ENCODE measurements around the gene KRTAP10-6. TPM values are rescaled to one million over a fixed set of nuclear protein-coding genes. Genes with fewer than 3 reads are reported as not detected.

KRTAP10-6 gene
- total RNA-seq, 1 experiment from 2014 or later = not detected

DNA sequence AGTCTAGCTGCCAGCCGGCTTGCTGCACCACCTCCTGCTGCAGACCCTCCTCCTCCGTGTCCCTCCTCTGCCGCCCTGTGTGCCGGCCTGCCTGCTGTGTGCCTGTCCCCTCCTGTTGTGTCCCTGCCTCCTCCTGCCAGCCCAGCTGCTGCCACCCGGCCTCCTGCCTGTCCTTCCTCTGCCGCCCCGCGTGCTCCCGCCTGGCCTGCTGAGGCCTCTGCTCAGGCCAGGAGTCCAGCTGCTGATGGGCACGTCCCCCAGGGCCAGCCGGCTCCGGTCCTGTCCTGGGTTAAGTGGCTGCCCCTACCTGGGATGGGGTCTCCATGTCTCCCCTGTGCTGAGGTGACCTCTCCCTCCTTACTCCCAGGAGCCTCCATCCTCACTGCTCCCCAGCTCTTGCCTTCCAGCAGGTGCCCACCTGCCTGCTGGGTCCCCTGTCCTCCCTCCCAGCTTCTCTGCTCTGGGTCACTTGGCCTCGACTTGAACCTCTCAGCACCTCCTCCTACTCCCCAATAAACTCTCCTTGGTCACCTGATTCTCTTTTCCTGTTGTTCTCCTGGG lies 20.4 kb upstream of the KRTAP10-6 start:
- ChIA-PET RAD21 (ENCODE audit: low non-redundant PET in 1 of 2, low total read pairs in 2 of 2, uncharacterized antibody in 2 of 2, unreplicated experiment in 2 of 2) (no interaction called here), POLR2A (no interaction called here), CTCF (no interaction called here)
- Histone ChIP-seq H3K79me2 (ENCODE audit: insufficient read depth, low read length) (no peaks in the 10 kb centered on the region), H3K4me1 (ENCODE audit: control insufficient read depth in 1 of 2, insufficient read depth in 2 of 2, low read length in 2 of 2) (no peaks in the 10 kb centered on the region), H3K4me3 (replicated peaks in 1 of 2; ENCODE audit: low read depth in 1 of 2, low read length in 2 of 2) (no peak overlapping the region), H3K9me2 (ENCODE audit: insufficient read depth) (no peaks in the 10 kb centered on the region), H4K20me1 (ENCODE audit: insufficient read depth) (no peaks in the 10 kb centered on the region), H3K9ac (ENCODE audit: low read length) (no peak overlapping the region), H3K27ac (ENCODE audit: low read depth, low read length) (no peak overlapping the region), H3K36me3 (ENCODE audit: control insufficient read depth in 1 of 2, insufficient read depth in 2 of 2, low read length in 2 of 2) (no peaks in the 10 kb centered on the region), H3K27me3 (ENCODE audit: insufficient read depth, low read length) (no peaks in the 10 kb centered on the region), H3K9me3 (ENCODE audit: control insufficient read depth in 1 of 2, insufficient read depth in 1 of 2, low read depth in 1 of 2, low read length in 2 of 2) (peaks cover 3 to 5% of the 10 kb centered on the region in 2 experiments; a peak in 2 of 4 replicates), H2AFZ (ENCODE audit: low read depth, low read length, poor library complexity, severe bottlenecking) (no peak overlapping the region), H3K4me2 (ENCODE audit: low read length) (no peak overlapping the region)
- intact Hi-C loops (cut with micrococcal nuclease) = no loop called here
- TF ChIP-seq SRF (IDR thresholded peaks at IDR 0.05; ENCODE audit: low read depth) (no peak), FOSL1 (IDR thresholded peaks at IDR 0.05; ENCODE audit: low read depth) (no peak), TCF7L2 (IDR thresholded peaks at IDR 0.05; ENCODE audit: borderline replicate concordance, extremely low read depth, insufficient read depth, insufficient read length) (no peak), EZH2phosphoT487 (IDR thresholded peaks at IDR 0.05; ENCODE audit: borderline replicate concordance) (no peak), SIN3A (IDR thresholded peaks at IDR 0.05; ENCODE audit: low read depth) (no peak), ZNF274 (IDR thresholded peaks at IDR 0.05; ENCODE audit: low read depth, low read length) (no peak)
- no peak for ATAC-seq
- DNase-seq (ENCODE audit: low read depth, low spot score) = no peak
- BruUV-seq (replicated peaks) = no TSS peak

DNA sequence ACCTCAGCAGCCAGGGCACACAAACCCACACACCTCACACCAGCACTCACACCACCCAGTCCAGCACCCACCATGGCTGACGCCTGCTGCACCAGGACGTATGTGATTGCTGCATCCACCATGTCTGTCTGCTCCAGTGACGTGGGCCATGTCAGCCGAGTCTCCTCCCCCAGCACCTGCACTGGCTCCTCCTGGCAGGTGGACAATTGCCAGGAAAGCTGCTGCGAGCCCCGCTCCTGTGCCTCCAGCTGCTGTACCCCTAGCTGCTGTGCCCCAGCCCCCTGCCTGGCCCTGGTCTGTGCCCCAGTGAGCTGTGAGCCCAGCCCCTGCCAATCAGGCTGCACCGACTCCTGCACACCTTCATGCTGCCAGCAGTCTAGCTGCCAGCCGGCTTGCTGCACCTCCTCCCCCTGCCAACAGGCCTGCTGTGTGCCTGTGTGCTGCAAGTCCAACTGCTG lies 19.8 kb upstream of the KRTAP10-6 start, which contains the start of gene KRTAP10-8:
Gene KRTAP10-8 (plus strand): TSS at position 51 of the 458 bp plus-strand sequence. CDS start 22 bp downstream, at position 73.
- Histone ChIP-seq H3K4me2 (ENCODE audit: low read length) (no peak within 1 kb of the TSS), H3K9ac (ENCODE audit: low read length) (no peak within 1 kb of the TSS), H3K79me2 (ENCODE audit: insufficient read depth, low read length) (no peaks in the 10 kb centered on the region), H3K9me3 (ENCODE audit: control insufficient read depth in 1 of 2, insufficient read depth in 1 of 2, low read depth in 1 of 2, low read length in 2 of 2) (peaks cover 3 to 5% of the 10 kb centered on the region in 2 experiments; a peak in 2 of 4 replicates), H4K20me1 (ENCODE audit: insufficient read depth) (no peaks in the 10 kb centered on the region), H3K36me3 (ENCODE audit: control insufficient read depth in 1 of 2, insufficient read depth in 2 of 2, low read length in 2 of 2) (no peaks in the 10 kb centered on the region), H2AFZ (ENCODE audit: low read depth, low read length, poor library complexity, severe bottlenecking) (no peak within 1 kb of the TSS), H3K27ac (ENCODE audit: low read depth, low read length) (no peak within 1 kb of the TSS), H3K4me1 (ENCODE audit: control insufficient read depth in 1 of 2, insufficient read depth in 2 of 2, low read length in 2 of 2) (no peaks in the 10 kb centered on the region), H3K9me2 (ENCODE audit: insufficient read depth) (no peaks in the 10 kb centered on the region), H3K4me3 (replicated peaks in 1 of 2; ENCODE audit: low read depth in 1 of 2, low read length in 2 of 2) (no peak within 1 kb of the TSS), H3K27me3 (ENCODE audit: insufficient read depth, low read length) (no peaks in the 10 kb centered on the region)
- no peak for DNase-seq (ENCODE audit: low read depth, low spot score)
- intact Hi-C loops (cut with micrococcal nuclease) = no loop called here
- no TSS peak for BruUV-seq (replicated peaks)
- CTCF ChIA-PET = no interaction called here
- no peak for ATAC-seq
- TF ChIP-seq SP1 (IDR thresholded peaks at IDR 0.05; ENCODE audit: low read depth) = no peak
- TF ChIP-seq REST (IDR thresholded peaks at IDR 0.05; ENCODE audit: low read depth) = no peak
- TF ChIP-seq YY1 (IDR thresholded peaks at IDR 0.05; ENCODE audit: extremely low read depth, insufficient replicate concordance, low read depth, low read length) = no peak
- TF ChIP-seq ELF1 (IDR thresholded peaks at IDR 0.05; ENCODE audit: borderline replicate concordance, low read depth) = no peak
- no peak for TF ChIP-seq CEBPB (IDR thresholded peaks at IDR 0.05; ENCODE audit: low read depth)
- TF ChIP-seq TCF7L2 (IDR thresholded peaks at IDR 0.05; ENCODE audit: borderline replicate concordance, extremely low read depth, insufficient read depth, insufficient read length) = no peak
- no peak for TF ChIP-seq MAX (IDR thresholded peaks at IDR 0.05)
- TF ChIP-seq ZNF274 (IDR thresholded peaks at IDR 0.05; ENCODE audit: low read depth, low read length) = no peak
- TF ChIP-seq CBX3 (IDR thresholded peaks at IDR 0.05; ENCODE audit: low read depth) = no peak
- no peak for TF ChIP-seq ZBTB33 (IDR thresholded peaks at IDR 0.05; ENCODE audit: extremely low read depth, insufficient replicate concordance, low read length)
- TF ChIP-seq, protein P1, sequence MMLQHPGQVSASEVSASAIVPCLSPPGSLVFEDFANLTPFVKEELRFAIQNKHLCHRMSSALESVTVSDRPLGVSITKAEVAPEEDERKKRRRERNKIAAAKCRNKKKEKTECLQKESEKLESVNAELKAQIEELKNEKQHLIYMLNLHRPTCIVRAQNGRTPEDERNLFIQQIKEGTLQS (IDR thresholded peaks at IDR 0.05) = no peak
- RAD21 ChIA-PET (ENCODE audit: low non-redundant PET in 1 of 2, low total read pairs in 2 of 2, uncharacterized antibody in 2 of 2, unreplicated experiment in 2 of 2) = no interaction called here
- POLR2A ChIA-PET = no interaction called here

All from HCT116 (cell line).